ENCODE measurements around the gene MED13L.

Gene MED13L

GRCh38 chr12:115960868-115961802 is 316.4 kb downstream of the MED13L start:
- no peak for FAIRE-seq

DNA sequence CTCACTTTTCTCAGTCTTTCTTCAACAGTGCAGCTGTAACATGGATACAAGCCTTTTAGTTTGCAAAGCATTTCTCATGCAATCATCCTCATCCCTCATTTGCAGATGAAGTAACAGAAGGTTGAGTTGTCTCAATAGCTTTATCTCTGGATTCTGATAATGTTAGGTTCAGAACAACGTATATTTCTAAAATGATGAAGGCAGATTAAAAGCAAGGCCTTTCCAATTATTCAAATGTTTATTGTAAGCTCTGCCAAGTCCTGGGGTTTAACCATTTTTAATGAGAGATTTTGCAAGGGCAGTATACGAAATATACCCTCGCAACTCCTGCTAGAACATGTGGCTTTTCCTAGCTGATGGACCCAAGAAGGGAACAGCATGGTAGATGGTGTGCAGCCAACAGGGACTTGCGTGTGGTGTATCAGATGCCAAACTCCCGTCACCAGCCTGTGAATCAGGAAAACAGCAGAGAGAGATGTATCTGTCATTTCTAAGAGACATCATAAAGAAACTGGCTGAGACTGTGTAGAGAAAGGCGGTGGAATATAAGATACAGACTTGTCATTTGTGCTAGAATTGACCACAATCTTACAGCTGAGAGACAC is 319.7 kb downstream of the MED13L start:
- FAIRE-seq, result no peak

DNA sequence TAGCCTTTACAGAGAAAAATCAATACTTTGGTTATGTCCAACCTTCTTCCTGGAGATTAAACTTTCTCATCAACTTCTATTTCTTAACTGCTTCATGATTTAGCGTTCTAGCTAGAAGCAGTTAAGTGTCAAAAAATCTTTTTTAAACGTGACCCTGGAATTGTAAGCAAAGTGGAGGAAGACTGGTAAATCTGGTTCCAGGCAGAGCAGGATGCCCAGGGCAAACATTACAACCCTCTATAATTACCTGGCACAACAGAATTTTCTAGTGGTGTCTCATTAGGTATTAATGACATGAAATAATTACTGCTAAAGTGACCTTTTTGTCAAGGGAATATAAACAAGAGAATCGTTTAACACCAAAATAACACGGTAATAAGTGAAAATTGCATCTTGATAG is 320.8 kb downstream of the MED13L start:
- no peak for FAIRE-seq

- FAIRE-seq, result no peak
Observed at GRCh38 chr12:115956236-115956635, 321.3 kb downstream of the MED13L start.

DNA sequence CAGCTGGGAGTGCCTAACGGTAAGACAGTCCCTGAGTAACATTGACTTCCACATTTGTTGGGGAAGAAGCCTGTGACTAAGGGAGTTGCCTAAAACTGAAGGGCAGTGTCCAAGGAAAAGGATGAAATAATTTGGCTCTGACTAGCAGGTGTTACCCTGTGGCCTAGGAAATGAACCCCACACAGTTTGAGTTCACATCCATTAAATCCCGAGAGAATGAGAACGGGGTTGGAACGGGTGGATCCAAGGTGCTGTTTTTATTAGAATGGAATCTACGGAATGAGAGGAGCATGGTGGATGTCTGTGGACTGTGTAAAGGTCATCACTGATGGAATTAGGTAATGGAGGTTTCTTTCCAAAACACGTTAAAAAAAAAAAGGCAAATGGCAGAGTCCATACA is 324.0 kb downstream of the MED13L start:
- FAIRE-seq, result no peak

DNA sequence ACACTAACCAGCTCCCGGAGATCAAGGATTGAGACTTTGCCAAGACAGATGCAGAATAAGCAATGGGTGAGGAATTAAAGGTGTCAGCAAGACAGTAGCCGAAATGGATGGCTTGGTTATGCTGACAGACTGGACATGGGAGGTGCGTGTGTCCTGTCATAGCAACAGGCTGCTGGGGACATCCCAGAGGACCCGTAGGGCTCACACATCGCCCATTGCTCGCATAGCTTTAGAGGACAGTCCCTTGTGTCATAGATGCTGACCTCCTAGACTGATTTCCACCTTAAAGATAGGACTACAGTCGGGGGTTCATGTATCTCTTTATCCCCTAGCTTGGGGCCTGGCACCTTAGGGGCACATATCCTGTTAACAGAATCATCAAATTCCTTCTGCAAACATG is 324.5 kb downstream of the MED13L start:
- no peak for FAIRE-seq

DNA sequence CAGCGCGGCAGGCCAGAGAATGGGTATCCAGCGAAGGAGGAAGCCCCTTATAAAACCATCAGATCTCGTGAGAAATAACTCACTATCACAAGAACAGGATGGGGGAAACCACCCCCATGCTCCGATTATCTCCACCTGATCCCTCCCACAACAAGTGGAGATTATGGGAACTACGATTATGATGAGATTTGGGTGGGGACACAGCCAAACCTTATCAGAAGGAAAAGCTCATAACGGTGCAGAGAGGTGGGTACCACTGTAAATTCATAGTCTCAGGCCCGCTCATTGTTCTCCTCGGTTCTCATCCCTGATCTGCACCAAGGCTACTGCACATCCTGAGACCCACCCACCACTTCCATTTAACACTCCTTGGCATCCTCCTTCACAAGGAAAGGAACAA is 326.5 kb downstream of the MED13L start:
- FAIRE-seq, result no peak

DNA sequence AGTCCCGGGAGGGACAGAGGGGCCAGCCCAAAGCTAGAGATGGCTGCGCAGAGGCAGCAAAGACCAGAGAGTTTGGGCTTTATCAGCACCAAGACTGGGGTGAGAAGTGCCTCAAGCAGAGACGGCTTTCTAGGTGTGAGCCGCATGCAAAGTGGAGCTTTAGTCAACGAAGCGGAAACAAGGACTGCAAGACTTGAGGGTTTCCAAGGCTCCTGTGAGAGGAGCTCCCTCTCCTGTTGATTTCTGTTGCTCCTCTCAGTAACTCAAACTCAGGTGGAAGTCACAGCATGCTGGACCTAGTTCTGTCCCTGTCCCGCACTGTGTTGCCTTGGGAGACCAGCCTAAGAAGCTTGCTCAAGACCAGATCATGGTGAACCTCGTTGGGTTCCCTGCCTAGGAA is 327.8 kb downstream of the MED13L start:
- FAIRE-seq, result no peak

- no peak for FAIRE-seq
Observed at GRCh38 chr12:115947696-115948062, 329.8 kb downstream of the MED13L start.

GRCh38 chr12:115946867-115947695 is 330.4 kb downstream of the MED13L start:
- FAIRE-seq, result no peak

DNA sequence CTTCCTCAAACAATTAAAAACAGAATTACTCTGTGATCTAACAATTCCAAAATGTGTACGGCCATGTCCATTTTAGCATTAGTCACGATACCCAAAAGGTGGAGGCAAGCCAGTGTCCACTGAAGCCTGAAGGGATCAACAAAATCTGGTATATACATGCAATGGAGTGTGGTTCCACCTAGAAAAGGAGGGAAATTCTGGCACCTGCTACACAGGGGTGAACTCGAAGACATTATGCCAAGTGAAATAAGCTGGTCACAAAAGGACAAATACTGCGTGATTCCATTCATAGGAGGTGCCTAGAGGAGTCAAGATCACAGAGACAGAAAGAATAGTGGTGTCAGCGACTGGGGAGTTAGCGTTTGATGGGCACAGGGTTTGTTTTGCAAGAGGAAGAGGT is 331.4 kb downstream of the MED13L start:
- no peak for FAIRE-seq

GRCh38 chr12:115945491-115945885 is 332.0 kb downstream of the MED13L start:
- no peak for FAIRE-seq

- FAIRE-seq, result no peak
Observed at GRCh38 chr12:115944837-115945490, 332.5 kb downstream of the MED13L start.

- FAIRE-seq, result no peak
Observed at GRCh38 chr12:115944392-115944742, 333.1 kb downstream of the MED13L start.

DNA sequence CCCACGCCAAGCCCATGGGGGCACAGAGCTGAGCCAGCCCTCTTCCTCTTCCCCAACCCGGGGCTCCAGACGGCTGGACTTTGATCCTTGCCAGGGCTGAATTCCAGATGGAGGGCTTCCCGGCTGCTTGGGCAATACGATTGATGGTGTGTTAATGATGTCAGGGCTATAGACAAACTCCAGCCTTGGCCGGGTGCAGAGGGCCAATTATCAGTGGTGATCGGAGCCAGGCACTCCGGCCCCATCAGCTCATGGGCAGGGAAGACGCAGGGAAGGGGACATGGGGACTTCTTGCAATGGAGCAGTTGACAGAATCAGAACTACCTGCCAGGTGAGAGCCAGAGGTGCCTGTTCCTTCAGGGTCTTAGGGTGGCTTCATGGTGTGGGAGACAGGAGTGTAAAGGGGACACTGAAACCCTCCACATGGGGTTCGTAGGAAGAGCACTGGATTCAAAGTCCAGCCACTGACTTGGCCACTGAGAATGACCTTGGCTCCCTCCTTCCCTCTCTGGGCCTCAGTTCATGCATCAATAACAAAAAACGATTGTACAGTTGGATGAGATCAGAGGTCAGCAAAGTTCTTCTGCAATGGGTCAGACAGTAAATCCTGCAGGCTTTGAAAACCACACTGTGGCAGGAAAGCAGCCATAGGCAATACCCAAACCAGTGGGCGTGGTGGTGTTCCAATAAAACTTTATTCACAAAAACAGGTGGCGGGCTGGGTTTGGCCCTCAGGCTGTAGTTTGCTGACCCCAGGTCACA is 333.7 kb downstream of the MED13L start:
- no peak for FAIRE-seq

GRCh38 chr12:115943310-115943629 is 334.2 kb downstream of the MED13L start:
- FAIRE-seq, result no peak

GRCh38 chr12:115942346-115942745 is 335.1 kb downstream of the MED13L start:
- no peak for FAIRE-seq

GRCh38 chr12:115941362-115941761 is 336.1 kb downstream of the MED13L start:
- no peak for FAIRE-seq

DNA sequence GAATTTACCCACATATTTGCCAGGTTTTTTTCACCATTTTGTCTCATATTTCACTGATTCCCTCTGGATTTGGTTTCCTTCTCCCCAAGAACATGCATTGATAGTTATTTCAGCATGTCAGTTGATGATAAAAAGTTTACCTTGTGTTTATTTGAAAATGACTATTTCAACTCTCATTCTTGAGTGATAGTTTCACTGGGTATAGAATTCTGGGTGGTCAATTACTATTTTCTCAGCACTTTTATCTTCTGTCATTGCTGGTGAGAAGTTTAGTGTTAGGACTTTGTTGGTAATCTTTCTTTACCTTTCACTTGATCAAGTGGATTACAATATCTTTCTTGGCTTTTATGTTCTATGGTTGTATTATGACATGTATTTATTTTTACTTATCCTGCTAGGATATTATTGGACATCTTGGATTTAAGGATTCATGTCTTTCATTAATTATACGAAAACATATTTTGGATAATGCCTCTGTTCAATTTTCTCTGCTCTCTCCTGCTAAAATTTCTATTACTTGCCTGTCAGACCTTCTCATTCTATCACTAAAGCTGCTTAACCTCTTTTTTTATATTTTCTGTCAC is 338.6 kb downstream of the MED13L start:
- FAIRE-seq, result no peak

- FAIRE-seq, result no peak
Observed at GRCh38 chr12:115936997-115937916, 340.2 kb downstream of the MED13L start.

DNA sequence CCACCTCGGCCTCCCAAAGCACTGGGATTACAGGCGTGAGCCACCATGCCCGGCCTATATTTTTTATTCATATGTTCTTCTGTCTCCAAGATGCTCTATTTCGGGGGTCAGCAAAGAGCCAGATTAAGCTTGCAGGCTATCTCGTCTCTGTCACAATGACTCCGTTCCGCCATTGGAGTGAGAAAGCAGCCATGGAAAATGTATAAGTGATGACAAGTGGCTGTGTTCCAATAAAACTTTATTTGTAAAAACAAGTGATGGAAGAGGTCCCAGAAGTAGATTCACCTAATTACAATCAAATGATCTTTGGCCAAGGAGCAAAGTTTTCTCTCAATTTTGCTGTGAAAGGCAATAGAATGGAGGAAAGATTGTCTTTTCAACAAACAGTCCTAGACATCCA is 342.6 kb downstream of the MED13L start:
- no peak for FAIRE-seq

Data from A204.1 (cell line).